Fibroblast of lung (primary cell): ENCODE results near the gene RDH16. TPM values are rescaled to one million over a fixed set of nuclear protein-coding genes. Genes with fewer than 3 reads are reported as not detected.

Source experiments
- DNase-seq, 2 donors: peaks; one replicate each; pipeline versions ENCODE4 v3.0.0 to v3.0.0-alpha.2; 2010; ENCODE audit warnings: low read depth in 2 of 2
- H2AFZ ChIP-seq: 2 replicates; pipeline ENCODE4 v1.5.1; 2012; ENCODE audit warnings: low read length, control low read depth, inconsistent platforms
- H3K27ac ChIP-seq: 2 replicates; pipeline ENCODE4 v1.5.1; 2011; ENCODE audit warnings: low read length, control low read depth; ENCODE audit not compliant: insufficient read depth
- H3K27me3 ChIP-seq: 2 replicates; pipeline ENCODE4 v1.5.1; 2011; ENCODE audit warnings: mild to moderate bottlenecking, low read length; ENCODE audit not compliant: control insufficient read depth, insufficient read depth
- H3K36me3 ChIP-seq: 2 replicates; pipeline ENCODE4 v1.5.1; 2011; ENCODE audit warnings: low read length; ENCODE audit not compliant: control insufficient read depth, insufficient read depth
- H3K4me1 ChIP-seq: 2 replicates; pipeline ENCODE4 v1.5.1; 2011; ENCODE audit warnings: low read length; ENCODE audit not compliant: control insufficient read depth, insufficient read depth; ENCODE audit errors: extremely low read depth
- H3K4me2 ChIP-seq: 2 replicates; pipeline ENCODE4 v1.5.1; 2011; ENCODE audit warnings: low read length, control low read depth; ENCODE audit not compliant: insufficient read depth; ENCODE audit errors: extremely low read depth
- H3K4me3 ChIP-seq, 4 experiments: fragments of 200-600 bp in 1 of 4; sonication (generic) in 1 of 4; replicated peaks in 1 of 4; 2 replicates each; pipeline ENCODE4 v1.5.1; 2011 to 2016; ENCODE audit warnings: low read length in 4 of 4, low read depth in 3 of 4, mild to moderate bottlenecking in 3 of 4, control low read depth in 2 of 4, inconsistent platforms in 1 of 4, mixed read lengths in 1 of 4; ENCODE audit not compliant: insufficient read depth in 1 of 4; ENCODE audit errors: control extremely low read depth in 1 of 4
- H3K79me2 ChIP-seq: 2 replicates; pipeline ENCODE4 v1.5.1; 2012; ENCODE audit warnings: mild to moderate bottlenecking, low read length, inconsistent platforms; ENCODE audit not compliant: control insufficient read depth, insufficient read depth
- H3K9ac ChIP-seq: 2 replicates; pipeline ENCODE4 v1.5.1; 2011; ENCODE audit warnings: mild to moderate bottlenecking, low read length, control low read depth; ENCODE audit not compliant: insufficient read depth
- H3K9me3 ChIP-seq: 2 replicates; pipeline ENCODE4 v1.5.1; 2012; ENCODE audit warnings: low read depth, low read length; ENCODE audit not compliant: control insufficient read depth, insufficient read depth
- H4K20me1 ChIP-seq: 2 replicates; pipeline ENCODE4 v1.5.1; 2011; ENCODE audit warnings: low read length; ENCODE audit not compliant: control insufficient read depth, insufficient read depth; ENCODE audit errors: extremely low read depth
- CTCF ChIP-seq, 2 donors: IDR thresholded peaks in 1 of 2; conservative IDR thresholded peaks in 1 of 2; 1 replicate in 1 of 2; 2 replicates in 1 of 2; pipeline ENCODE4 v1.5.1; 2011 to 2012; ENCODE audit warnings: low read length in 2 of 2, control low read depth in 1 of 2, inconsistent platforms in 1 of 2, low read depth in 1 of 2, mild to moderate bottlenecking in 1 of 2
- EZH2 ChIP-seq: IDR thresholded peaks from 2 replicates; pipeline ENCODE4 v1.5.1; 2012; ENCODE audit warnings: low read length, control low read depth, mild to moderate bottlenecking; ENCODE audit errors: missing control alignments
- polyA plus RNA-seq, 2 donors: library from polyadenylated mRNA; depleted of rRNA in 1 of 2; stranded (reverse) in 1 of 2; unstranded in 1 of 2; fragments of >200 nt; gene quantifications; 2 replicates each; pipeline ENCODE4 v1.2.1, GENCODE V29; 2011 to 2012; ENCODE audit warnings: missing spikeins in 1 of 2
- total RNA-seq: library from RNA; depleted of rRNA; stranded (reverse); fragments of >200 nt; gene quantifications from 2 replicates; pipeline ENCODE4 v1.2.1, GENCODE V29; 2014

The RDH16 gene
- total and polyA plus RNA-seq, 2 donors (not counting 1 experiment from before 2014, with no cell fraction given), result 0.17 TPM; not detected in 1

DNA sequence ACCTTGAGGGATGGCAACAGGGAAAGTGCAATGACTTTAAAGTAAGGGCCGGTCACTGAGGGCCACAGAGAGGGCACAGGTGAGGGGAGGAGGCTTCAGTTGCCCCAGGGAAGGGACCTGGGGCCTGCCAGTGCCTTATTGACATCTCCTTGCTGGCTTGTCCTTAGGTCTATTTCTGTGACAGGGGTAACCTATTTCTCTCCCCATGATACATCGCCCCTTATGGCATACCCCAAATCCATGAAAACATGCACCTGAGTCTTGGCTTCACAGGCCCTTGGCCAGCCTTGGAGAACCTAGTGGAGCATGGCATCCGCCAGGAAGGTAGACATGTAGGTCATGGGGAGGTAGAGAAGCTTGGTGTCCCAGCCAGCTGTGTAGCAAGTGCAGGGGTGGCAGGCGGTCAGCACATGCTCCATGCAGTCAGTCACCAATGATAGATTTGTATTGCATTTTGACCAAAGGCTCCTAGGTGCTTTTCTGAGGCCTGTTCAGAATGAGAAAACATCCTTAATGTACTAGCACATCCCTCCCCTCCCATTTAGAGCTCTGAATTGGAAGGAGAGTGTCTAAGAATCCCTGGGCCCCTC is 23.6 kb upstream of the RDH16 start:
- H3K79me2 ChIP-seq, result no peaks in the 10 kb centered on the region

DNA sequence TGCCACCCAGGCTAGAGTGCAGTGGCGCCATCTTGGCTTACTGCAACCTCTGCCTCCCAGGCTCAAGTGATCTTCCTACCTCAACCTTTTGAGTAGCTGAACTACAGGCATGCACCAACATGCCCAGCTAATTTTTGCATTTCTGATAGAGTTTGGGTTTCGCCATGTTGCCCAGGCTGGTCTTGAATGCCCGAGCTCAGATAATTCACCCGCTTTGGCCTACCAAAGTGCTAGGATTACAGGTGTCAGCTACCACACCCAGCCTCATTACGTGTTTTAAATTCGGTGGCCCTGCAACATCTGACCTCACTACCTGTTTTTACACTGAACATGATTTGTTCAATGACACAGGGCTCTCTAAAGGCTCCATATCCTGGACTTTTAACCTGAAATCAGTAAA is 22.9 kb upstream of the RDH16 start:
- no peak overlapping the region for H3K4me2 ChIP-seq
- DNase-seq, result no peak
- H2AFZ ChIP-seq, result no peak overlapping the region
- no peaks in the 10 kb centered on the region for H4K20me1 ChIP-seq
- no peaks in the 10 kb centered on the region for H3K79me2 ChIP-seq
- H3K9ac ChIP-seq, result no peak overlapping the region
- H3K9me3 ChIP-seq, result no peaks in the 10 kb centered on the region
- H3K4me1 ChIP-seq, result no peaks in the 10 kb centered on the region
- H3K4me3 ChIP-seq, result no peak overlapping the region
- H3K27ac ChIP-seq, result no peak overlapping the region
- TF ChIP-seq EZH2 (no peak), CTCF (conservative IDR thresholded peaks at IDR 0.05 in 1 of 2, IDR thresholded peaks at IDR 0.05 in 1 of 2; ENCODE audit: low read depth in 1 of 2, low read length in 2 of 2) (no peak)
- H3K36me3 ChIP-seq, result no peaks in the 10 kb centered on the region
- H3K27me3 ChIP-seq, result no peaks in the 10 kb centered on the region

More for the DNA sequence above, 23.6 kb upstream of the RDH16 start:
- no peak overlapping the region for H3K4me3 ChIP-seq
- no peaks in the 10 kb centered on the region for H3K9me3 ChIP-seq
- H3K36me3 ChIP-seq, result no peaks in the 10 kb centered on the region
- no peak for TF ChIP-seq EZH2
- no peak for TF ChIP-seq CTCF (conservative IDR thresholded peaks at IDR 0.05 in 1 of 2, IDR thresholded peaks at IDR 0.05 in 1 of 2; ENCODE audit: low read depth in 1 of 2, low read length in 2 of 2)
- H2AFZ ChIP-seq, result no peak overlapping the region
- H3K4me1 ChIP-seq, result no peaks in the 10 kb centered on the region
- H3K9ac ChIP-seq, result no peak overlapping the region
- no peaks in the 10 kb centered on the region for H3K27me3 ChIP-seq
- H4K20me1 ChIP-seq, result no peaks in the 10 kb centered on the region
- no peak overlapping the region for H3K27ac ChIP-seq
- H3K4me2 ChIP-seq, result no peak overlapping the region
- DNase-seq, result no peak

DNA sequence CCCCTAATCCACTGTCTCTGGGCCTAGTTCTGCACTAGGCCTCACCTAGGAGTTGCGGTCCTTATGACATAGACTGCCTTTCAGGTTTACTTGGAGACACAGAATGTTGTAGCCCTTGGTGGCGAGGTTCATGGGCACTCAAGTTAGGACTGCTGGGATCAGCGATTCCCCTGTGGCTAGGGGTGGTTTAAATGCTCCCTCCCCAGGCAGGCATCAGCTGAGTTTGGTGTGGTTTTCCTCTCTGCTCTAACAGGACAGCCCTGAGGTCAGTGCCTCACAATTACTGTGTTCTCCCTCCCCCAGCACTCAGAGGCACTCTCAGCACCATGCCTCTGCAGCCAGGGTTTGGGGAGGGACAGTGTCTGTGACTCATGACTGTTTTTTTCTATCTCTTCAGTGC is 22.2 kb upstream of the RDH16 start:
- Histone ChIP-seq H3K9me3 (no peaks in the 10 kb centered on the region), H3K4me3 (no peak overlapping the region), H3K27ac (no peak overlapping the region), H3K79me2 (no peaks in the 10 kb centered on the region), H3K9ac (no peak overlapping the region), H3K36me3 (no peaks in the 10 kb centered on the region), H3K4me2 (no peak overlapping the region), H3K4me1 (no peaks in the 10 kb centered on the region), H4K20me1 (no peaks in the 10 kb centered on the region), H2AFZ (no peak overlapping the region), H3K27me3 (no peaks in the 10 kb centered on the region)
- DNase-seq, result no peak
- no peak for TF ChIP-seq CTCF (conservative IDR thresholded peaks at IDR 0.05 in 1 of 2, IDR thresholded peaks at IDR 0.05 in 1 of 2; ENCODE audit: low read depth in 1 of 2, low read length in 2 of 2)
- no peak for TF ChIP-seq EZH2
